Skin of body (tissue), 2 donors: ENCODE results near the gene FOXO1. TPM values are rescaled to one million over a fixed set of nuclear protein-coding genes. Genes with fewer than 3 reads are reported as not detected.

Experiments used
- DNase-seq: peaks from one replicate; lab custom pipeline; 2025; lab: John Stamatoyannopoulos, UW
- total RNA-seq: library from RNA; depleted of rRNA; stranded (reverse); fragments of >200 nt; gene quantifications from one replicate; pipeline ENCODE4 v1.2.3, GENCODE V29; 2014

FOXO1 gene
- total RNA-seq, 1 donor from 2014 or later: 23.9 TPM

DNA sequence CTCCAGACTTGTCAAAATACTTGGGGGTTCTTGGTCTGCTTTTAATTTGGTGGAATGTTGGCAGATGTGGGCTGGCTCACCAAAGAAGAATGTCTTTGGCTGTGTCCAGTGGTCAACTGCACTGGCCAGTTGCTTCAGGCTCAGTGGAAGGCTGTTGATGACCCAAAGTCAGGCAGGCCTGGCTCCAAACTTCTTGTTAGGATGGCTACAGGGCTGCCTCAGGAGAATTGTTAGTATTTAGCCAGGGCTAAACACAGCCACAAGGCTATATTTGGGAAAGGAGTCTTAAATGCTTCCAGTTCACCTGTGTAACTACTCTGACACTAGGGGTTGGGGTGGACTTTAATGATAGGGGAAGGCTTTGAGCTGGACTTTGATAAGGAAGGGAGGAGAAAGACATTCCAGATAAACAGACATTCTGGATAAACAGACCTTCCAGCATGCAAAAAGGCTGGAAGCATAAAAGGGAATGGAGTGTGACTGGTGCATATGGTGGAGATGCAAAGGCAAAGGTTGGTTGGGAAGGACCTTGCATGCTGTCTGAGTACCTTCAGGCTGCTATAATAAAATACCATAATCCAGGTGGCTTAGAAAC is 116.8 kb downstream of the FOXO1 start:
- no peak for DNase-seq

- DNase-seq: no peak
Observed at GRCh38 chr13:40547591-40548315, 118.7 kb downstream of the FOXO1 start.

- DNase-seq: no peak
Observed at GRCh38 chr13:40546047-40546446, 120.4 kb downstream of the FOXO1 start.

- peak; percentile 7 for DNase-seq
Observed at GRCh38 chr13:40540328-40541044, 126.0 kb downstream of the FOXO1 start.

DNA sequence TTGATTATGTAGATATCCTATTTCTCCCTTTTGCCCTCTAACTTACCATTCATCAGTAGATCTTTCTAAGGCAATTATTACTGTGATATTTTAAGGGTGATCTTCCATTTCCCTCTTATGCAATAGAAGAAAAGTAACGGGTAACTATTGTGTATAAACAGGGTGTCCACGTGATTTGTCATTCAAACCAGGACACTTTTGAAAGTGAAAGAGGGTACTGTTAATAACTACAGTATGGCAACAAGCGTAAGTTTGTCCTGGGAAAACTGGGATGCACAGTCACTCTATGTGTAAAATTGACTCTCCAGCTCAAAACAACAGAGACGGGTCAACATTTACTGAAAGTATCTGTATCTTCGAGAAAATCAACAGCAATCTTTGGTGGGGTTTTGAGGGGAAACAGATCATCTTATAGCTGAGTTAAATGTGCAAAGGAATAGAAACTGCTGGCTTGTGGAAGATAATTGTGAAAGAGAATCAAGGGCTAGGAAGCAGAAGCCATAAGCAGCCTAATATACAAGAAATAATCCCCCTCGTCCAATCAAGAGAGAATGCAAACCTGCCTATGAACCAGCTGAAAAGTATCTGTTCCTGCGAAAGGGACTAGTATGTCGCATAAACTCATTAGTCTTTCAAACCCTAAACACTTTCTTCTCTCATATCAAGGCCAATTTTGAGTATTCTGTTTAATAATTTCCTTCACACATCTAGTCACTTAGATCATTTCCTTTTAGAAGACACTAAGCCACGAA is 126.7 kb downstream of the FOXO1 start:
- DNase-seq: no peak

DNA sequence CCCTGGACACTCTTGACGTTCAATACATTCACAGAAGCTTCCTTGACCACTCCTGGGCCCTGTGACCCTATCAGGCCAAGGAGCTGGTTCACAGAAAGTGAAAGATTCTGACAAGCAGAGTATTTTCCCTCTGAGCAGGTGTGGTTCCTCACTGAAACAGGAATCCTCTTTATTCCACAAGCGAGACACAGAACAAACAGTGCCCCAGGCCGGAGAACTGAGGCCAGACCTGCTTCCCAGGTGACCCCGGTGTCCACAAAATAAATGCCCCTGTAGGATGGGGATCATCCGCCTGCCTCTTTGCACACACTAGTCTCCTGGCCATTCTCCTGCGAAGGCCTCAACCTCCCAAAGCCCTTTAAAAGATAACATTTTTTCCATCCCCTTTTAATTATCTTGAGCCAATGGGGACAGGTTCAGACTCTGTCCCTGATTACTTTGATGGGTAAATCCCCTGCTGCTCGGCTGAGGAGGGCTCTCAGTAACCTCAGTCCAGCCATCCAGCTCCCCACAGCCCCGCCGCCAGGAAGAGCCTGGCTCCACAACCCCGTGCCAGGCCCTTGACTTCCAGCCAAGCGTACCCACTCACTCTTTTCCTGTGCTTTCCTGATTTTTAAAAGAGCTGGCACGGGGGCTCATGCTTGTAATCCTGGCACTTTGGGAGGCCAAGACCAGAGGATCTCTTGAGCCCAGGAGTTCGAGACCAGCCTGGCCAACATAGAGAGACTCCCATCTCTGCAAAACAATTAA is 129.1 kb downstream of the FOXO1 start:
- no peak for DNase-seq

DNA sequence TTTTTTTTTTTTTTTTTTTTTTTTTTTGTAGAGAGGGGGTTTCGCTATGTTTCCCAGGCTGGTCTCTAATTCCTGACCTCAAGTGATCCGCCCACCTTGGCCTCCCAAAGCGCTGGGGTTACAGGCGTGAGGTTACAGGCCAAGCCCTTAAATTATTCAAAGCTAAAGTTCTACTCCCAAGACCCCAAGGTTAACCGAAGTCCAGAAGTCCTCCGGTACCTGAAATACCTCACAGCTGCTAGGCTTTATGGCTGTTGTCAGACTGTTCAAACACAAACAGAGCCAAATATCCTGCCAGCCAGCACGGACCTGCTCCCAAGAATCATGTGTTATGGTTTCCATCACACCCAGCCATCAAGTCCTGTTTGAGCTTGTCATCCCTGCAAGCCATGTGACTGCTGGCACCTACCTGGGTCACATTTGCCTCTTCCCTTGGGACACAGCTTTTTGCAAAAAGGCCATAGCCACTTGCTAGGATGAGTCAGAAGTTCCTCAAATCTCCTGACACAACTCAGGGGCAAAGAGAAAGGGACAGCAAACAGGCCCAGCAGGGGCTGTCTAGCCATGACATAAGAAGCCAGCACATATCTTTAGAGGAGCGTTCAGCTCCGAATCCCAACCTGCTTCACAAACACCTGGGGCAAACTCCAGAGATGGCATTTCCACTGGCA is 129.9 kb downstream of the FOXO1 start:
- DNase-seq: no peak

- no peak for DNase-seq
Observed at GRCh38 chr13:40535345-40535836, 131.1 kb downstream of the FOXO1 start.

DNA sequence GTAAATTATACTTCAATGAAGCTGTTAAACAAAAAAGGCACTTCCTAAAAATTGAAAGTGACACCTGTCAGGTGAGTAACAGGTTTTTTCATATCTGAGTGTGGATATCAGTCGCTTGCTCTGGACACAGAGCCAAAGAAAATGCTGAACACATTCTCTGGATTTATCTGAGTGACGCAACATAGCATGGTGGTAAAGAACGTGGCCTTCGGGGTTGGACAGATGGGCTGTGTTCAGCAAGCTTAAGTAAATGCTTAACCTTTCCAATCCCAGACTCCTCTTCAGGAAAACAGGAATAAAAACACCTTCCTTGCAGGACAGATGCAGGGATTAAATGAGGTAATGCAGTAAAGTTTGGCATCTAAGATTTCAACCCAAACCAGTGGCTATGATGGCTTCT is 132.0 kb downstream of the FOXO1 start:
- no peak for DNase-seq

GRCh38 chr13:40533072-40533471 is 133.4 kb downstream of the FOXO1 start:
- no peak for DNase-seq

GRCh38 chr13:40530961-40531360 is 135.5 kb downstream of the FOXO1 start:
- DNase-seq: no peak

- DNase-seq: no peak
Observed at GRCh38 chr13:40528881-40529280, 137.6 kb downstream of the FOXO1 start.

GRCh38 chr13:40527914-40528313 is 138.5 kb downstream of the FOXO1 start:
- no peak for DNase-seq

DNA sequence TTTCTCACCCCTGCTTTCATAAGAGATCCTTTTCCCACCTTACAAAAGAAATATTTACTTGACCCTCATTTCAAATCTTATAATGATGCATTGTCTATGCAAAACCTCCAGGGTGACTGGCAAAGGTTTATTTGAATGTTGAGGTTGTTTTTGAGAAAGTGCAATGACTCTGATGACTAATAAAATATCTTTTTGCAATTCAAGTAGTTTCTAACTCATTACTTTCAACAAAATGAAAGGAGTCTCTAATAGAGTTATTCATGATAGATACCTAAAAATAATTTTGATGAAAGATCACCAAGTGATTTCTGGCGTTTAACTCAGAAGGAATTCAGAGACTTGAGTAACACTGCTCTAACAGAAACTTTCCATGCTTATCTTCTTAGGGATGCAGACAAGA is 144.2 kb downstream of the FOXO1 start:
- no peak for DNase-seq

DNA sequence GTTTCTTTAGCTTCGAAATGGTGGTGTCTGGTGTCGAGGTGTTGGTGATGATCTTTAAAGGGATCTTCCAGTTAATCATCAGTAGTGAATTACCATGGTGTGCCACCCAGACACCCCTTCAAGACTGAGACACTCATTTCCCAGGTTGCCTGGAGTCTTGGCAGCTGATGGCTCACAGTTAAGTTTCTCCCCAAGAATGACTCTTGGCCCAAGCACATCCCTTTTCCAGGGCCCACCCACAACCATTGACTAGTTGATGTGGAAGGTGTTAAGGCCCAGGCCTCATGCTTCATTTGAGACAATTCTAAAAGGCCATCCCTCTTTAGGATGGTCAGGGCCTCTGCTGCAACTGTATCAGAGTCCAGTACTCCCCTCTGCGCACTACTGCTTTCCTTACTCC is 145.5 kb downstream of the FOXO1 start:
- DNase-seq: no peak

DNA sequence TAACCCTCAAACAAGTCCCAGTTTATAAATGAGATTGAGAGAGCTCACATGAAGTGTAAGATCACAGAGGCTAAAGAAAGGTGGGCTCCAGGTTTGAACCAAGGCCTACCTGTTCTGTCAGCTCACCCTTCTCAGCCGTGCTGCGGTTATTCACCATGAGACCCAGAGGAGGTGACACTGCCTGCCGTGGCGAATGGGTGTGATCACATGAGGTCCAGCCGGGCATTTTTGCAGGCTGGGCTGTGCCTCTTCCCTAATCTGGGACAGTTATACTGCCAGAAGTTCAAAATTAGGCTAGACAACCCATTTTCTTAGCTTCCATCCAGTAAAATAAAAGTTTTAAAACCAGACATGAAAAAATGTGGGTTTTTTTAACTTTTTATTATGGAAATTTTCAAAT is 146.8 kb downstream of the FOXO1 start:
- DNase-seq: no peak

GRCh38 chr13:40518481-40518882 is 148.0 kb downstream of the FOXO1 start:
- DNase-seq: no peak

- DNase-seq: no peak
Observed at GRCh38 chr13:40517486-40518480, 148.7 kb downstream of the FOXO1 start.

DNA sequence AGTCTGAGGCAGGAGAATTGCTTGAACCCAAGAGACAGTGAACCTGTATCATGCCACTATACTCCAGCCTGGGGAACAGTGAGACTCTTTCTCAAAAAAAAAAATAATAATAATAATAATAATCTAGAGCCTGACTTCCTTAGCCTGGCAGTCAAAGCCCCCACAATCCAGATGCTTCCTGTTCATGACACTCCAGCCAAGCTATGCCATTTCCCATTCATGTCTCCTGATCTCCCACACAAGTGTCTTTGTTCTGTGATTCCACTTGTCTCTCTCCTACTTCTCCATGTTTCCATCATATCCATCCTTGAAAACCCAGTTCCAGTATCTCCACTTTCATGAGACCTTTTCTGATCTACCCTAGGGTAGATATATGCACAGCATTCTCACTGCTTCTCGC is 150.7 kb downstream of the FOXO1 start:
- no peak for DNase-seq
